Neuronal stem cell (in vitro differentiated cells): ENCODE measurements around the gene LTK.

Experiments used
- DNase-seq: peaks from one replicate; pipeline ENCODE4 v3.0.0-alpha.2; 2013; ENCODE audit warnings: low spot score
- H2AFZ ChIP-seq: one replicate; pipeline ENCODE4 v1.6.1; 2013; ENCODE audit warnings: mild to moderate bottlenecking, low read length, inconsistent platforms
- H2AK5ac ChIP-seq: 2 replicates; pipeline ENCODE4 v1.6.1; 2013; ENCODE audit warnings: low read depth, mild to moderate bottlenecking, inconsistent platforms, low read length, moderate library complexity, mixed read lengths
- H2BK120ac ChIP-seq: 2 replicates; pipeline ENCODE4 v1.6.1; 2013; ENCODE audit warnings: low read depth, mild to moderate bottlenecking, inconsistent platforms, low read length, moderate library complexity, mixed read lengths
- H2BK12ac ChIP-seq: one replicate; pipeline ENCODE4 v1.6.1; 2013; ENCODE audit warnings: low read length, inconsistent platforms
- H2BK15ac ChIP-seq: 2 replicates; pipeline ENCODE4 v1.6.1; 2013; ENCODE audit warnings: mild to moderate bottlenecking, low read length, inconsistent platforms, mixed read lengths
- H2BK5ac ChIP-seq: one replicate; pipeline ENCODE4 v1.6.1; 2013; ENCODE audit warnings: inconsistent platforms, mild to moderate bottlenecking, low read length, moderate library complexity
- H3K14ac ChIP-seq: one replicate; pipeline ENCODE4 v1.6.1; 2013; ENCODE audit warnings: low read length, inconsistent platforms
- H3K18ac ChIP-seq: 2 replicates; pipeline ENCODE4 v1.6.1; 2013; ENCODE audit warnings: low read length, inconsistent platforms
- H3K23ac ChIP-seq: 2 replicates; pipeline ENCODE4 v1.6.1; 2013; ENCODE audit warnings: low read depth, mild to moderate bottlenecking, mixed read lengths, low read length, inconsistent platforms; ENCODE audit not compliant: poor library complexity
- H3K27ac ChIP-seq: replicated peaks from 3 replicates; pipeline ENCODE4 v1.5.1; 2013; ENCODE audit warnings: low read length, inconsistent platforms
- H3K27me3 ChIP-seq, 3 experiments: 2 replicates each; pipeline ENCODE4 v1.6.1; 2013; ENCODE audit warnings: low read length in 3 of 3, mild to moderate bottlenecking in 2 of 3, inconsistent platforms in 1 of 3, low read depth in 1 of 3, mixed read lengths in 1 of 3, moderate library complexity in 1 of 3; ENCODE audit not compliant: control insufficient read depth in 3 of 3, insufficient read depth in 3 of 3
- H3K36me3 ChIP-seq, 2 donors: replicated peaks in 1 of 2; 2 replicates each; pipeline ENCODE4 v1.6.1; 2013; ENCODE audit warnings: low read length in 2 of 2; ENCODE audit not compliant: control insufficient read depth in 2 of 2, insufficient read depth in 2 of 2
- H3K4ac ChIP-seq: 2 replicates; pipeline ENCODE4 v1.6.1; 2013; ENCODE audit warnings: inconsistent platforms, mild to moderate bottlenecking, low read length, moderate library complexity
- H3K4me1 ChIP-seq, 2 donors: 1 replicate in 1 of 2; 2 replicates in 1 of 2; pipeline ENCODE4 v1.6.1; 2013; ENCODE audit warnings: low read length in 2 of 2, low read depth in 1 of 2; ENCODE audit not compliant: control insufficient read depth in 2 of 2, insufficient read depth in 1 of 2
- H3K4me2 ChIP-seq: one replicate; pipeline ENCODE4 v1.6.1; 2013; ENCODE audit warnings: mild to moderate bottlenecking, low read length, inconsistent platforms; ENCODE audit not compliant: insufficient read depth, poor library complexity, severe bottlenecking
- H3K4me3 ChIP-seq, 2 donors: 2 replicates each; pipeline ENCODE4 v1.5.1; 2013; ENCODE audit warnings: low read length in 2 of 2, mild to moderate bottlenecking in 2 of 2, inconsistent platforms in 1 of 2, moderate library complexity in 1 of 2
- H3K79me1 ChIP-seq: one replicate; pipeline ENCODE4 v1.6.1; 2013; ENCODE audit warnings: low read depth, mild to moderate bottlenecking, inconsistent platforms, low read length, moderate library complexity
- H3K9ac ChIP-seq: one replicate; pipeline ENCODE4 v1.6.1; 2013; ENCODE audit warnings: mild to moderate bottlenecking, low read depth, low read length, inconsistent platforms; ENCODE audit not compliant: poor library complexity
- H3K9me3 ChIP-seq, 2 donors: replicated peaks in 1 of 2; 2 replicates each; pipeline versions ENCODE3 to v1.6.1; 2013; ENCODE audit warnings: low read length in 2 of 2, mild to moderate bottlenecking in 2 of 2, inconsistent platforms in 1 of 2, low read depth in 1 of 2, mixed read lengths in 1 of 2, moderate library complexity in 1 of 2; ENCODE audit not compliant: control insufficient read depth in 2 of 2, insufficient read depth in 1 of 2
- H4K8ac ChIP-seq: one replicate; pipeline ENCODE4 v1.6.1; 2013; ENCODE audit warnings: low read depth, mild to moderate bottlenecking, inconsistent platforms, low read length, moderate library complexity
- H4K91ac ChIP-seq: one replicate; pipeline ENCODE4 v1.6.1; 2013; ENCODE audit warnings: low read length, low read depth, mild to moderate bottlenecking, inconsistent platforms; ENCODE audit not compliant: poor library complexity
- WGBS, 2 donors: extraction: QIAGEN DNeasy Blood & Tissue Kit; methylation state at CpG; one replicate each; pipeline ENCODE4 v1.1.7; 2013; ENCODE audit warnings: missing lambda C conversion rate in 2 of 2, mixed read lengths in 1 of 2; ENCODE audit not compliant: insufficient read length in 2 of 2, insufficient replicate concordance in 1 of 2; ENCODE audit errors: extremely low coverage in 2 of 2; 5-methylcytosine and 5-hydroxymethylcytosine counted together

LTK gene

GRCh38 chr15:41482110-41482877 is 31.3 kb downstream of the LTK start:
- Histone ChIP-seq H3K79me1 (no peaks in the 10 kb centered on the region), H3K27me3 (no peaks in the 10 kb centered on the region), H3K4ac (no peak overlapping the region), H2BK15ac (no peak overlapping the region), H4K8ac (no peak overlapping the region), H3K14ac (no peak overlapping the region), H3K4me3 (no peak overlapping the region), H2BK12ac (no peak overlapping the region), H2BK120ac (no peak overlapping the region), H3K23ac (no peak overlapping the region), H3K9ac (no peak overlapping the region), H3K27ac (no peak overlapping the region), H3K9me3 (peaks cover 0 to 2% of the 10 kb centered on the region in 2 donors), H3K4me1 (peaks cover 0 to 2% of the 10 kb centered on the region in 2 donors), H3K18ac (no peak overlapping the region), H2BK5ac (no peak overlapping the region), H3K36me3 (peaks cover 32 to 72% of the 10 kb centered on the region in 2 donors), H2AFZ (no peak overlapping the region), H4K91ac (no peak overlapping the region), H2AK5ac (no peak overlapping the region), H3K4me2 (no peak overlapping the region)
- WGBS, 2 donors = no CpG with 5 or more reads among the region's 9 CpGs
- DNase-seq = no peak

DNA sequence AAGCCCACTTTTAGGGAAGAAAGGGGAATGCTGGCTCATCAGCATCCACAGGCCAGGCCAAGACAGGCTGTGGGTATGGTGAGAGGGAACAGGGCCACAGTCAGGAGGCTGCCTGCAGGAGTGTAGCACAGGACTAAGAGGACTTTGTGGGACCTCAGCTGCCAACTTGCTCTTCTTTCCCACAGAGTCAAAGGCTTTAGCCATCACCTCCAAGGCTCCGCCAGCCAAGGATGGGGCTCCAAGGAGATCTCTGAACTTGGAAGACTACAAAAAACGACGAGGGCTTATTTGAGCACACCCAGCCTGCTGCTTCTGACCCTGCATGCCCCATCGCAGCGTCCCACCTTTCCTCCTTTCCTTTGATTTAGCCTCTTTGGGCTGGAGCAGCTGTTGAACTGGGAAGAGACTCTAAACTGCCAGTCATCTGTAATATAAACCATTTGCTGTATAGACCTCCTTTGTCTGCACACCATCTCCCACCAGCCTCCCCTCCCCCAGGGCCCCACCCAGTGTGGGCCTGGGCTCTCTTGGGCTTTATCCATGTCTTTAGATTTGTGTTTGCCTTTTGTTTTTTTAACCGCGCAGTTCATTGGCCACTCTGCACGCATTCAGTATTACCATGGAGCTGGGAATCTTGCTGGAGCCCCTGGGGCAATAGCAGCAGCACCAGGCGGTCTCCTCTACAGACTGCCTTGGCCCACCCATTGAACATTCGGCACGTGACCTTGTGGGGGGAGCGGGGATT is 33.1 kb downstream of the LTK start:
- no peak overlapping the region for H3K14ac ChIP-seq
- no peak overlapping the region for H3K23ac ChIP-seq
- DNase-seq = no peak
- H2BK120ac ChIP-seq = no peak overlapping the region
- no peak overlapping the region for H2BK15ac ChIP-seq
- no peak overlapping the region for H2AFZ ChIP-seq
- no peak overlapping the region for H3K4ac ChIP-seq
- H3K4me3 ChIP-seq = peak overlapping the region in 1 of 2 donors; percentile 18
- H4K91ac ChIP-seq = no peak overlapping the region
- H3K18ac ChIP-seq = no peak overlapping the region
- no peak overlapping the region for H2BK5ac ChIP-seq
- no peak overlapping the region for H3K4me2 ChIP-seq
- H2AK5ac ChIP-seq = no peak overlapping the region
- no peak overlapping the region for H4K8ac ChIP-seq
- no peak overlapping the region for H3K27ac ChIP-seq
- no peak overlapping the region for H3K9ac ChIP-seq
- no peaks in the 10 kb centered on the region for H3K79me1 ChIP-seq
- H3K4me1 ChIP-seq = no peaks in the 10 kb centered on the region
- H3K9me3 ChIP-seq = peaks cover 0 to 2% of the 10 kb centered on the region in 2 donors
- no peak overlapping the region for H2BK12ac ChIP-seq
- H3K27me3 ChIP-seq = no peaks in the 10 kb centered on the region
- H3K36me3 ChIP-seq = peaks cover 46 to 89% of the 10 kb centered on the region in 2 donors
- WGBS, 2 donors = no CpG with 5 or more reads among the region's 12 CpGs

DNA sequence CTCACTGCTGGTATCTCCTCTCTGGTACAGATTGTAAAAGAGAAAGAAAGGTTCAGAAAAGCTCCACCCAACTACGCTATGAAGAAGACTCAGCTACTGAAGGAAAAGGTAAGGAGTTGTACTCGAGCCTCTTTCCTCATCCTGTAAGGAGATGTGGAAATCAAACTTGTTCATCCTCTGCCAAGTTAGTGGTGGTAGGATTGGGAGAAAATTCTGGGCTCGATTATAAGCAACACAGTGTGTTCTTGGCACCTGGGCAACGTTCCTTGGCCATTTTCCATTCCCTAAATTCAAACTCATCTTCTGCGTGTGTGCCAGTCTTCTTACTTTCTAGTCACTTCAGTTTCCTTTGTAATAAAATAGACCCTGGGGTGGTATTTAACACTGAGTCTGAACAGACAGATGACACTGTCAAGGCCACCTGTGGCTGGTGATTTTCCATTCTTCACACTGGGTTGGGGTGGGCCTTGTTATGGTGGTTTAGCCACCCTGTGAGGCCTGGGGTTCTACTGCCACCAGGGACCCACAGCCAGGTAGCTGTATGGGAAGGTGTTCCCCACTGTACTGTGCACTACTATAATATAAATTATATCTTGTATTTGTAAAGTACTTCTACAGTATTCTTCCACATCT is 37.1 kb downstream of the LTK start:
- Histone ChIP-seq H2BK15ac (no peak overlapping the region), H2AK5ac (no peak overlapping the region), H3K27me3 (no peaks in the 10 kb centered on the region), H3K4me3 (no peak overlapping the region), H3K4me2 (no peak overlapping the region), H2BK120ac (no peak overlapping the region), H3K27ac (no peak overlapping the region), H3K9me3 (no peaks in the 10 kb centered on the region), H2BK5ac (no peak overlapping the region), H3K23ac (no peak overlapping the region), H3K14ac (no peak overlapping the region), H3K79me1 (no peaks in the 10 kb centered on the region), H3K4ac (no peak overlapping the region), H3K18ac (no peak overlapping the region), H2AFZ (no peak overlapping the region), H3K36me3 (peaks cover 52 to 95% of the 10 kb centered on the region in 2 donors), H4K8ac (no peak overlapping the region), H3K9ac (no peak overlapping the region), H2BK12ac (no peak overlapping the region), H3K4me1 (no peaks in the 10 kb centered on the region), H4K91ac (no peak overlapping the region)
- WGBS, 2 donors = no CpG with 5 or more reads among the region's 5 CpGs
- DNase-seq = no peak

- H3K9ac ChIP-seq = no peak overlapping the region
- no peak overlapping the region for H2BK12ac ChIP-seq
- H3K27ac ChIP-seq = no peak overlapping the region
- H3K18ac ChIP-seq = no peak overlapping the region
- H3K4me3 ChIP-seq = no peak overlapping the region
- no peak overlapping the region for H3K23ac ChIP-seq
- H2AFZ ChIP-seq = no peak overlapping the region
- H3K36me3 ChIP-seq = peaks cover 47 to 94% of the 10 kb centered on the region in 2 donors
- H3K9me3 ChIP-seq = no peaks in the 10 kb centered on the region
- no peak overlapping the region for H3K14ac ChIP-seq
- no peak for DNase-seq
- no peak overlapping the region for H3K4ac ChIP-seq
- H2BK5ac ChIP-seq = no peak overlapping the region
- no peaks in the 10 kb centered on the region for H3K27me3 ChIP-seq
- WGBS, 2 donors = no CpG with 5 or more reads among the region's 2 CpGs
- no peaks in the 10 kb centered on the region for H3K4me1 ChIP-seq
- no peak overlapping the region for H4K8ac ChIP-seq
- H2BK120ac ChIP-seq = no peak overlapping the region
- H3K4me2 ChIP-seq = no peak overlapping the region
- no peak overlapping the region for H2BK15ac ChIP-seq
- H2AK5ac ChIP-seq = no peak overlapping the region
- no peaks in the 10 kb centered on the region for H3K79me1 ChIP-seq
- no peak overlapping the region for H4K91ac ChIP-seq
These were observed 38.7 kb downstream of the LTK start for GRCh38 chr15:41474941-41475340.
